ENCODE data around the gene MMP28.

MMP28 gene

GRCh38 chr17:35795007-35795870 lies at the start of gene MMP28:
Gene MMP28, minus strand, starts transcription at chr17:35795641. Its CDS starts 264 bp downstream, at chr17:35795377.
- DNase-seq, result peak; percentile 74

GRCh38 chr17:35844547-35844946 lies 49.1 kb upstream of the MMP28 start:
- DNase-seq, result no peak

DNA sequence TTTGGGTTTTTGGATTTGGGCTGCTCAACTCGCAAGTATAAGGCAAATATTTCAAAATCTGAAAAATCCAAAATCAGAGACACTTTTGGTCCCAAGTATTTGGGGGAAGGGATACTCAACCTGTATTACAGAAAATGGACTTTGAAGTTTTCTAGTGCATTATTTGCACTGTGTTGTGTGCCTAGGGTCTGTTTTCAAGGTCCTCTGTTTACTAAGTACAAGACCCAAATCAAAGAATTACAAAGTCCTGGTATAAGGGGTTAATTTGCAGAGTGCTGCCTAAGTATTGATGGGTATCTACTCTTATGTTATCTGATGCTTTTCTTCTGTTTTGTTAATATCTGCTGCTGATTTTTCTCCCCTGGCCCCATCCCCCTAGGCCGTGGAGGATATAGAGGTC lies 48.3 kb upstream of the MMP28 start:
- DNase-seq, result no peak

DNA sequence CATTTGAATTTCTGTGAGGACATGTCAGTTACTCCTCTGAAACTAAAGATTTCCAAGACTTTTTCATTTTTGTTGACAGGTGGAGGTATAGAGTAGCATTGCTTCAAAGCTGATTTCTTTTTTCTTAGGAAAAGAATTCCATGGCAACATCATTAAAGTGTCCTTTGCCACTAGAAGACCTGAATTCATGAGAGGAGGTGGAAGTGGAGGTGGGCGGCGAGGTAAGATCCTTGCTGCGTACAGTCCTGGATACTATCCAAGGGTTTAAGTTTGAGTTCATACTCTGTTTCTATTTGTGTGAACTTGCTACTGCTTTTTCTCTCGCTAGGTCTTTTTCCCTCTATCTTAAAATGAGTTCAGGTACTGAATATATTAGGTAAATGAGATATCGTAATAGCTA lies 46.8 kb upstream of the MMP28 start:
- DNase-seq, result no peak

- no peak for DNase-seq
These were observed 46.1 kb upstream of the MMP28 start for GRCh38 chr17:35841505-35841904.

DNA sequence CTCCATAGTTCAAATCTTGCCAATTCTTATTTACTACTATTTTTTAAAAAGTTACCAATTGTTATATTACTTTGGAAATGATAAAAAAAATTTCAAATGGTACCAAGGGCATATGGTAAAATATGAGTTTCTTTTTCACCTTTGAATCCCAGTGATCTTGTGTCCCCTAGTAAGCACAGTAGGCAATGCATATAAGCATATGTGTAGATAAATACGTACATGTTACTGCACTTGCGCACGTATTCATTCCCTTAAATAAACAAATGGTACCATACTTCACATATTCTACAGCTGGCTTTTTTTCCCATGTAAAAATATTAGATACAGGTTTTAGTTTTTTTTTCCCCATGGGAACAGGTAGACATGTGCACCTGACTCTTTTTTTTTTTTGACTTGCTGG lies 45.7 kb upstream of the MMP28 start:
- DNase-seq, result no peak

DNA sequence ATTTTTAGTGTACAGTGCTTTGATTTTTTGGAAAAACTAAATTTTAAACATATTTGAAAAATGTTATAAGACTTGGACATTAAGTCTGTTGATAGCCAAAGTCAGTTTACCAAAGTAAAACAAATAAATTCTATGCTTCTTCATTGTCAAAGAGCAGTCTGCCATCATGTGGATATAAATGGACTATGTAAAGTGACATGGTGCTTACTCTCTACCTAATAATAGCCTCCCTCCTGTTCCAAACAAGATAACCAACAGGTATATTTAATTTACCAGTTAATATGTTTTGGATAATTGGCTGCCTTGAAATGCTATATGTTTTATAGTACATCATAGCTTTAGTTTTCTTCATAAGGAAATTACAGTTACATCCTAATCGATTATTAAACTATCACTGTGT lies 29.8 kb upstream of the MMP28 start:
- no peak for DNase-seq

DNA sequence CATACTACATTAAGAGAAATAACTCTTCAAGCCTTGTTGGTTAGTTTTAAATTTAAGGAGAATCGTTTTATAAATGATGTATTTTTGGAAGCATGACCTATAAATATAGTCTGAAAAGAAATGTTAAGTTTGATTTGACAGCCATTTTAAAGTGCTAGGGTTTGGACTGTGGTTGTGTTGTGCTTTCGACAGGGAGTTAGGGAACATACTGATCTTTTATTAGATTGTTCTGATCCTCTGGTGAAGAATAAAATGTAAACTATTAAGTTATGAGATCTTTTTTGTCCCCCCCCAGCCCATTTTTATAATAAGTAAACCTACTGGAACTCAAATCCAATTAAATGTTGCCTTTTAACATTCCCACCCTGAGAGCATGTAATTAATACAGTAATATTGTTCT lies 25.9 kb upstream of the MMP28 start:
- DNase-seq, result no peak

- DNase-seq, result no peak
These were observed 24.0 kb upstream of the MMP28 start for GRCh38 chr17:35819455-35819854.

- no peak for DNase-seq
These were observed 21.8 kb upstream of the MMP28 start for GRCh38 chr17:35817196-35817595.

DNA sequence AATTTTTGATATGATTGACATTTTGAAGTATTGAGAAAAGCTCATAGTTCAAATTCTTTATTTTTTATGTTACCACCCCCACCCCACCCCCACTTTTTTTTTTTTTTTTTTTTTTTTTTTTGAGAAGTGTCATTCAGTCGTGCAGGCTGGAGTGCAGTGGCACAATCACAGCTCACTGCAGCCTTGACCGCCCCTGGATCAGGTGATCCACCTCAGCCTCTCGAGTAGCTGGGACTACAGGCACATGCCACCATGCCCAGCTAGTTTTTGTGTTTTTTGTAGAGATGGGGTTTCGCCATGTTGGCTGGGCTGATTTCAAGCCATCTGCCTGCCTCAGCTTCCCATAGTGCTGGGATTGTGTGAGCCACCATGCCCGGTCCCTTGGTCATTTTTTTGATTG lies 21.3 kb upstream of the MMP28 start:
- peak; percentile 25 for DNase-seq

GRCh38 chr17:35812456-35812855 lies 17.0 kb upstream of the MMP28 start:
- DNase-seq, result no peak

- no peak for DNase-seq
These were observed 16.3 kb upstream of the MMP28 start for GRCh38 chr17:35811759-35812158.

GRCh38 chr17:35809855-35810461 lies 14.5 kb upstream of the MMP28 start:
- peak; percentile 68 for DNase-seq

DNA sequence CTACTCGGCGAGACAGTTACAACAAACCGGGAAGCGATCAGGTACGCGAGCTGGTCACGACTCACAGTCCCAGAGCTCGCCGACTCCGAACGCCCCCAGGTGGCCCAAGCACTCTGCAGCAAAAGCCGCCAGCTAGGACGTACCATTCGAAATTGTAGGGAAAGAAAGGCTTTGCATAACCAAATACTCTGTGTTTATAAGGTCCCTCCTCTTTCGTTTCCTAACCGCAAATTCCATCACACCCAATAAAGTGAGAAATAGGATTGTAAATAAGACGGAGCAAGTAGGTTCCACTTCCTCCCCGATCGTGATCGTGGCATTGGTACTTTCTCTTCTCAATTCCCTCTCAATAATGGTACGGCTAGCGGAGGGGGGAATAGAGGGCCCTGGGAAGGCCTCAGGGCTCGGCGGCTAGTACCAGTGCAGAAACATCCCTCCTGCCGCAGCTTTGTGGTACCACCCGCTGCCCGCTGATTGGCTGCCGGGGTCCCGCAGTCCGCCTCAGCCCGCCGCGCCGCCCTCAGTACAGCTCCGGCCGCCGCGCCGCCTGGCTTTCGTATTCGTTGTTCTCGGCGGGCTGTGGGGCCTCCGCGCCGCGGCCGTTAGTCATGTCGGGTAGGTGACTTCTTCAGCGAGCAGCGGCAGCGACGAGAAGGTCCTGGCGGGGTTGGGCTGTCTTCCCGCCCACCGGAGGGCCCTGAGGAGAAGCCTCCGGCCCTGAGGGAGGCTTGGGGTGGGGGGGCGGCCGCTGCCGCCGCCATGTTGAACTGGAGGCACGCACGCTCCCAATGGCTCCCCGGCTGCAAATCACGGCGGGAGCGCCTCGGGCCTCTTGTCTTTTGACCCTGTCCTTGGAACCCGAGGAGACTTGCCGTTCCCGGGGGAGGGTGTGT lies 13.8 kb upstream of the MMP28 start, which contains the start of gene TAF15:
Gene TAF15, plus strand, starts transcription at position 523 of the 893 bp plus-strand sequence. Its CDS starts 86 bp downstream, at position 609.
- peak; percentile 98 for DNase-seq

- DNase-seq, result no peak
These were observed 13.0 kb upstream of the MMP28 start for GRCh38 chr17:35808240-35808961.

- DNase-seq, result no peak
These were observed 12.1 kb upstream of the MMP28 start for GRCh38 chr17:35807371-35808144.

DNA sequence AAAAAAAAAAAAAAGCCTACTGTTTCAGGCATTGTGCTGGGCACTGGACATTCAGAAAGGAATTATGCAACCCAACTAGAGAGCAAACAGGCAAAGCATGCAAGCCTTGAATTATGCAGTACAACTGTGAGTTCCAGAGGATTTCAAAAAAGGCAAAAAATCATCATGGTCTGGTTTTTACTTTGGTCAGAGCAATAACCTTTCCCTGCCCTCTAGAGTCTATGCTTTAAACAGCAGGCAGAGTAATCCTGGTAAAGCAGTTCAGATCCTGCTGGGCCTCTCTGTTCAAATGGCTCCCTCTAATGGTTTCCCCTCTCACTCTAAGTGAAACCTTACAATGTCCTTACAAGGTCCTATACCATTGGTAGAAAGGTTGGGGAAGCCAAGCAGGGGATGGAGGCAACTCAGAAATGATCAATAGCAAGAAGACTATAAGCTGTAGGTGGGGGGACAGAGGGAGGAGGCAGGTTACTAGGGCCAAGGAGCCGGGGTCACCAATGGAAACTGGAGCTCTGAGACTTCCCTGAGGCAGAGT lies 9.3 kb upstream of the MMP28 start:
- DNase-seq, result peak; percentile 89

DNA sequence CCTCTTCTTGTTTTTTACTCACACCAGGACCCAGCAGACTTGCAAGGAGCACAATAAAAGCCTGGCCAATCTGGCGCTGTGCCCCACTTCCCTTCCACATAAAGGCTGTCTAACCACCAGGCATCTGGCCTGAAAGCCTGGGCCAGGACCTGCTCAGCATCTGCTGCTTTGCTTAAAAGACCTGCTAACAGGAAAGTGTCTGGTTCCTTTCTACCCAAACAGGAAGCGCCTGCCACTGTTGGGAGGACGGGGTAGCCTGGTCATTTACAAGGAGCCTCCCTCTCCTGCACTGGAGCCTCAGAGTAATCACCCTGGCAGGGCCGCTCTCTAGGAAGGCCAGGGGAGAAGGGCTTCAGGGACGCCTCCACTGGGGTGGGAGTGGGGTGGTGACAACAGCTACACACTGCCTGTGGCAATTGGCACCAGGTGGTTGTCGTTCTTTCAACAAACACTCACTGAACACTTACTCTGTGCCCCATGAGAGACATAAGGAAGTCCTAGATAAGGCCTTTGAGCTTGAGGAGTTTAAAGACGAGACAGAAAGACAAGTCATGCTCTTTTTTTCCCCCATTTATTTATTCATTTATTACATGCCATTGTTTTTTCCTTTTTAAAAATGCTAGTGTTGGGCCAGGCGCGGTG lies 6.3 kb upstream of the MMP28 start:
- no peak for DNase-seq

DNA sequence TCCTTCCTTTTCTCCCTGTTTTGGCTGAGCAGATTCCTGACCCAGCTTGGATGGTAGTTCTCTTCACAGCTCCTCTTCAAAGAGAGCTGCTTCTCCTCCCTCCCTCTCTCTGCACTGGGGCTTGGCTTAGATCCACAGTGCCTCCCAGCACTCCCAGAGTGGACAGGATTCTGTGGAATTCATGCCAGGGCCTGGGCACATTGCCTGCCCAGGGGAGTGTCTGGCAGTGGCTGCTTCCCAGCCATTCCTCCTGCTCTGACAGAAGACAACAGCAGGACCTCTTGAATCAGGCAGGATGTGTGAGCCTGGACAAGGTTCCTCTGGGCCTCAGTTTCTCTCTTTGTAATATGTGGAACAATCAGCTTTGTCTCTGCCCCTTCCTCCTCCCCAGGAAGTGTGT lies 4.5 kb upstream of the MMP28 start:
- no peak for DNase-seq

- no peak for DNase-seq
These were observed 2.5 kb upstream of the MMP28 start for GRCh38 chr17:35797918-35798317.
